GM19372 (cell line): Measurements from ENCODE around the gene NEDD4L.

Source experiments
- ATAC-seq: cut with Tn5 transposase; IDR thresholded peaks from one replicate; pipeline ENCODE4 v1.9.1; 2021; ENCODE audit warnings: mild to moderate bottlenecking, low read depth, moderate library complexity; ENCODE audit not compliant: unreplicated experiment

The NEDD4L gene

GRCh38 chr18:58113337-58113736, 69.3 kb downstream of the NEDD4L start:
- no peak for ATAC-seq

DNA sequence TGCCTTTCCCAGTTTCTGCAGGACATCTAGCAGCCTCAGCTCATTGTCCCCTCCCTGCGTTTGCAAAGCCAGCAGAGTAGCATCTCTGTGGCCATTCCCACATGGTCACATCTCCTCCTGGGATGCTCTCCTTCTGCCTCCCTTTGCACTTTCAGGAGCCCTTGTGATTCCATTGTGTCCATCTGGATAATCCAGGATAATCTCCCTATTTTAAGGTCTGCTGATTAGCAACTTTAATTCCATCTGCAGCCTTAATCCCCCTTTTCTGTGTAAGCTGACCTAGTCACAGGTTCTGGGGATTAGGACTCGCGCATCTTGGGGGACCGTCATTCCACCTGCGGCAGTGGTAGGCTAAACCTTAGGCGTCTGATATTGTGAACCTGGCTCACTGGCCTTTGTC, 70.7 kb downstream of the NEDD4L start:
- ATAC-seq: no peak

DNA sequence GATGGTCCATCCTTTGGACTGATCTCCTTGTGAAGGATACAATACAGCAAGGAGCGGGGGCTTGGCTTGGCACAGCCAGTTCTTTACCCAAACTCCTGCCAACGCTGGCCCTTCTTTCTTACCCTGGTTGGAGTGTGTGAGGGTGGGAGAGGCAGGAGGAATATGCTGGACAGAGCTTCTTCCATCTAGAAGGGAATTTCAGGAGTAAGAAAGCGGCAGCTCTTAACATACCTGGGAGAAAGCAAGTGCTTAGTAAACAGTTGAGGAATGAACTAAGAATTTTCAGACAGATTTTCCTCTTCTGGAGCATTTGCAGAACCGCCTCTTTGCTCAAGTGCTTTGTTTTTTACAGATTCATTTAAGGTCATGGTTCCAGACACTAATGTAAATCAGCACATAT, 72.8 kb downstream of the NEDD4L start:
- ATAC-seq: no peak

GRCh38 chr18:58117786-58118403, 73.9 kb downstream of the NEDD4L start:
- no peak for ATAC-seq

DNA sequence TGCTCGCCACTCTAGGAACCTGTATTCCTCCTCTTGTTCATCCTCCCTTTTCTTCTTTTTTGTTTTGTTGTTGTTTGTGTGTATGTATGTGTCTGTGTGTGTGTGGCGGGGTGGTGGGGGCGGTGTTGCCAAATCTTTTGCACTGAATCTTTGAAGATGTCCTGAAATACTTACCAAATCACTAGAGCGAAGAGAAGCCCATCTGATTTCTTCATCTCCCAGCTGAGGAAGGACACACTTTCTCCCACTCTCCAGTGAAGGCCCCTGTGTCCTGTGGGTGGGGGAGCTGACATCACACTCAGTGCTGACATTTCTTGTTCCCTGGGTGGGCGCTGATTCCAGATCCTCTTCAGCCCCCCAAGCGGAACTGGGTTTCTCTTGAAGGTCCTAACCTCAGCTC, 74.5 kb downstream of the NEDD4L start:
- ATAC-seq: no peak

- no peak for ATAC-seq
Measured at GRCh38 chr18:58119819-58120218, 75.8 kb downstream of the NEDD4L start.

DNA sequence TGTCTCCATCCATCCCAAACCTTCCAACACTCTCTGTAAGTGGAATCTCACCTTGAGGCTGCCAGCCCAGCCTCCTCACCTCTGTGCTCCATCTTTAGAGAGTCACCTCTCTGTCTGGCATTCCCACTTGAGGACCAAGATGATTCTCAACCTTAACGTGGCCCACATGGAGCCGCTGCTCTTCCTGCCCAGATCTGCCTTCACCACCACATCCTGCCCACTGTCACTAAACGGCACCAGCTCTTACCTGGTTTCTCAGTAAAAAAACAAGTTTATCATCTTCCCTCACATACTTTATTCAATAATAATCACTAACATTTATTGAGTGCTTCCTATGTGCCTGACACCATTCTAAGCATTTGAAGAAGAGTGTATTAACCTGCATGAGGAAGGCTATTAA, 80.4 kb downstream of the NEDD4L start:
- no peak for ATAC-seq

DNA sequence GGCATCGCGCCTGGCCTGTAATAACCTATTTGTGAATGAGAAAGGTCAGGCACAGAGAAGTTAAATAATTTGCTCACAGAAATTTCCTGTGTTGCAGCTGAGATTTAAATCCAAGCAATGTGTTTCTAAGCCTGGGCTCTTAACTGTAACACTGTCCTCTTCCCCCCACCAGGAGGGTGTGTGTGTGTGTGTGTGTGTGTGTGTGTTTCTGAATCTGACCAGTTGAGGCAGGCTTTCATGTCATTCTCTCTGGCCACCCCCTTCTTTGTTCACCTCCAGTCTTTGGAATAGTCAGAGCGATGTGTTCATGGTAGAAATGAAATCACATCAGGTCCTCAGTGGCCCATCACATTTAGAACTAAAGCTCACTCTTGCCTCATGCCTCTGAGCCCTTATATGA, 81.2 kb downstream of the NEDD4L start:
- ATAC-seq: no peak

DNA sequence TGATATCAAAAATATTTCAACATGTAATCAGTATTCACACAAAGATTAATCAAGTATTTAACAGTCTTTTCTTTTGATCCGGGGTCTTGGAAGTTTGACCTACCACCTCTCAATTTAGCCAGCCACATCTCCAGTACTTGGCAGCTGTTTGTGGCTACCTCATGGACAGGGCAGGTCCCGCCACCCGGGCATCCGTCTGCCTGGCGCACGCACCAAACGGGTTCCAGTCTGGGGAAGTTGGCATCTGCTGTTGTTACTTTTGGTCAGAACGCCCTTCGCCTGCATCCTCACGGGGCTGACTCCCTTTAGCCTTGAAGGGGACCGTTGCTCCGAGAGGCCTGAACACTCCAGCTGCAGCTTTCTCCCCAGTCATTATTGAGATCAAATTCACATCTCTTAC, 81.7 kb downstream of the NEDD4L start:
- no peak for ATAC-seq

DNA sequence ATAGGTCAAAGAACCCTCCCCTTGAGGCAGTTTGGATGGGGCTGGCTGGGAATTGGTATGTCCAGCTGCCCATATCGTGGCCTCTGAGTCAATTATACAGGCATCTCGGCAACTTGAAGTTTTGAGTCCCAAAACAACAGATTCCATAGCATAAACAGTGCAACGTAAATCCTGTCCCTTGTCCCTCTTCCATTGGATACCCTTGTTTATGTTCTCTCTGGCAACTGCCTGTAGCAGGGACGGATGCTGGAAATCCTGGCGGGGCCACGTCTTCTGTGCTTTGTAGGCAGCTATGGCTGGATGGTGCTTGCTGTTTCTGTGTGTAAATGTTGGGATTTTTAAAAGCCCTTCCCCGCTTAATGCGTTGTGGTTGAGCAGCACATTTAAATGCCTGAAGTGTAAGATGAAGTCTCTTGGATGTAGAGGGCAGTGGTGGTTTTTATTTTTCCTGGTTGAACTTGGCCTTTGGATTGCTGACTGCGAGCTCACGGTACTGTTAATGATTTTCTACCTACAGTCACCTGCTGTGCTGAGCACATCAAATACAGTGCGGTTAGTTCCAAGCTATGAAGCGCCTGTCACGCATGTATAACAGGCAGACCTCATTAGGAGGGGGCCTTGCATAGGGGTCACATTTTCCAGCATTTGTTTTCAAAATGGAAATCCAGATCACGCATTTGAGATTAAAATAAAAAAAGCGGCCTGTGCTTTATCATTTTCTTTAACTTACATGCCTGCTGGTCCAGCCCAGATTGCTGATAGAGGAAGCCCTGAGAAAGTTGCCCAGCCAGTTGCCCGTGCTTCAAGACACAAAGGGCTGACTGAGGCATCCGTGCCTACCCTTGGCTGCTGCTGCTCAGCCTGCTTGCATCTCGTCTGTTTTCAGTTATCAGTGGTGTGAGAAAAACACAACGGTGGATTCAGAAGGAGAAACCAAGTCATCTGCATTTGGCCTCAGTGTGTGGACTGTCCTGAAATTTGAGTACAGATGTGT, 84.7 kb downstream of the NEDD4L start:
- no peak for ATAC-seq

DNA sequence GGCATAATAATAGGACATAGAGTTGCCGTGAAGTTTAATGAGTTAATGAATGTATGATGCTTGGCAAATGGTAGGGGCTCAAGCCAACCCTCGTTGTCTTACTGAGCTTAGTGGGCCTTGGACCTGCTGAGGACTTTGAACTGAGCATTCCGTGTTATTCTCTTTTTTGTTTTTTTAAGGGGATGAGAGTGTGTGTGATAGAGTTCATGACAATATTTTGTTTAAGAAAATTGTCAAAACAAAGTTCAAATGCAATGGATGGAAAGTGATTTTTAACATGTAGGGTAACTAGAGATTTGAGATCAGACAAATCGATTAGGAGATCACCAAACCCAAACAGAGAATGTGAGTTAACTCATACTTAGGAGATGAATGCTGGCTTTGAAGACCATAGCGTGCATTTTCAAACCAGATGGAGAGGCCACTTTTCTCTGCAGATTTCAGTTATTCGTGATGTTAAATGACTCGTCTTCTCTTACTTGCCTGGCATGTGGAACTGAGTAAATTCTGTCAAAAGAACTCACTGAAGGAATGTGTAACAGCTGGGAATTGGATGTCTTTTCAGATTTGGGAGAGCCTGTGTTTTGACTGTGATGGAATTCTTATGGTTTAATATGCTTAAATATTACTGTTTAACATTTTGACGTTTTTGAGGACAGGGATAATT, 88.7 kb downstream of the NEDD4L start:
- ATAC-seq: no peak

DNA sequence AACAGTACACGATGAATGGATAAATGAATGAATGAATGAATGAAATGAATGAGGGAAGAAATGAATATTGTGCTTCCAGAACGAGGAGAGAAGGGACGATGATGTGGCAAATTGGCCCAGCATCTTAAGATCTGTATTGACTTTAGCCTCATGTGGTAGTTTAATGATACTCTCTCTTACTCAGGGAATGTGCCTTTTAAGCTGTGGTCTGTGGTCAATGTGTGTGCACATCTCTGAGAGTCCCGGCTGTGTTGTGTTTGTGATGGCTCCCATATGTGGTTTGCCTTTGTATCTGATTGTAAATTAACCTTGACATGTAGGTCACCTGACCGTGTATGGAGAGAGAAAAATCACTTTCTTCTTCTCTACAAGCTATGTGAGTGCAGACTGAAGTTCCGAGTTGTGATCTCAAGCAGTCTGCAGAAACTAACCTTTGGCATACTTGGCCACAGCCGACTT, 91.2 kb downstream of the NEDD4L start:
- ATAC-seq: no peak

DNA sequence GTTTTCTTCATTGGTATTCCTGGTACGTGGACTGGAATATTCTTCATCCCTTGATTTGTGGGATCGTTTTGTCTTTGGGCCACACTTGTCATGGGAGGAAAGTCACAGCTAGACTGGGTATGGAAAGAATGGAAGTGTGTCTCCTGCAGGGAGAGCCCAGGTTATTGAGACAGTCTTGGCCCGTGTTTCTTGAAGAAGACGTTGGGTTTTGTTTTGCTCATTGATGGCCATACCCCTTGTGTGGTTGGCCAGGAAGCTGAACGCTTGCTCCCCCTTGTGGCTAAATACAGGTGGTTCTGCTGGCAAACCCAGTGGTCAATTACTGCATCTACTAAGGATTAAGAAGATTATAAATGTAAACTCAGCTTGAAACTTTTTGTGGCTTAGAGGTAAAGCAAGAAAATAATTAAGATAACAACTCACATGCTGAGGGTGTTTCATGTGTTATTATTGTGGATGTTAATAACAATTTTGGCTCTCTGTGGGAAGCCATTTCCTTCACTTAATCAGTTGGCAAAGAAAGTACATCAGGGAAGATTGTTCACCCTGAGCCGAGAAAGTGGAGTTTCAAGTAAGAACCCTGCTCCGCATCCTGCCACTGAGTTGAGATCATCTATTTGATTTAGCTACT, 91.8 kb downstream of the NEDD4L start:
- peak; percentile 85 for ATAC-seq

- no peak for ATAC-seq
Measured at GRCh38 chr18:58136879-58137278, 92.9 kb downstream of the NEDD4L start.

DNA sequence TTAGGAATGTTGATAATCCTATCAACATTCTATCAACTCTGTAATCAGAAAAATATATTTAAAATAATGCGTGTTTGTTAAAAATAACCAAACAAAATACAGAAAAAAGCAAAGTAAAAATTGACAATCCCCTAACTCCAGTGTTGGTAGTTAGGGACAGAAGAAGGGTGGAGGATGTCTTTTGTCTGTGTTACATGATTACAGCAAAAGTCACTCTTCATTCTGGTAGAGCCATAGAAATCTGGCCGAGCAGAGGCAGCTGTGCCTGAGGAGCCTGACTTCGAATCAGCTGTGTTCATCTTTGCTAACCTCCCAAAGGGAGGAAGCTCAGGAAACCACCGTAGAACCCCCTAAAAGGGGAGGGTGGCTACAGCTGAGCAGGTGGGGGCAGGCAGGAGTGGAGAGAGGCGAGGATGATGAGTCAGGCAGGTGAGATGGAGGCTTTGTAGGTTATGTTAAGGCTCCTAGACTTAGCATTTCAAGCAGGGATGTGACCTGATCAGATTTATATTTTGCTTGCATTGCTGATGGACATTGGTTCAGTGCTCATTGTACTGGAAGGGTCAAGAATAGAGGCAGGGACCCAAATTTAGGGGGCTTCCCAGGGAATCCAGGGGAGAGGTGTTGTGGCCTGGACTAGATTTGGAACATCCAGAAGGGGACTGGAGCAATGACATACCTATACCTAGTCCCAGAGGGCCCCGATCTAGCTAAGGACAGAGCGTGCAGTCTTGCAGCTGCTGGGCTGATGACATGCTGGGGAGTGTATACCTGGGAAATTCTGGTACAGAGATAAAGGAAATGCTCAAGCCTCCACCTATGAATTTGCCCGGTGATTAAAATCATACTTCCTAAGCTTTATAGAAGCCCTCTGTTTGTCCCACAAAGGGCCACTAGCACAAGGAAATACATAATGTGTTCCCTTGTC, 95.7 kb downstream of the NEDD4L start:
- ATAC-seq: no peak

GRCh38 chr18:58140387-58141325, 96.6 kb downstream of the NEDD4L start:
- ATAC-seq: no peak

DNA sequence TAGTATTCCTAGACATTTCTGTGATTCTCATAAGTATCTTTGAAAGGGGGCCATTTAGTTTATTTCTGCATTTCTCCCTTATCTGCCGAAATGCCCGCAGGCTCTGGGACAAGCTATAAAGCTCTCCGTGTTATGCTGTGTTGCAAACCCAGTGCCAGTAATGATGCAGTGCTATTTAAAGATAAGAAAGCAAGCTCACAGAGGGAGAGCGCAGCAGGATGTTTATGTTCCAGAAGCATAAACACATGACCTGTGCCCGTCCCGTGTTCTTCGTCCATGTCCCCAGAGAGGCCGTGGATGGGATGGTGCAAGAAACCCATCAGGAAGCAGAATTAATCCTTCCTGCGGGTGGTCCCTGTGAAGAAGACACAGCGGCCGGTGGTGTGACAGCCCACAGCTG, 99.4 kb downstream of the NEDD4L start:
- ATAC-seq: no peak

GRCh38 chr18:58144106-58144505, 100.1 kb downstream of the NEDD4L start:
- no peak for ATAC-seq
